ENCODE results near the gene MTMR4.

DNA sequence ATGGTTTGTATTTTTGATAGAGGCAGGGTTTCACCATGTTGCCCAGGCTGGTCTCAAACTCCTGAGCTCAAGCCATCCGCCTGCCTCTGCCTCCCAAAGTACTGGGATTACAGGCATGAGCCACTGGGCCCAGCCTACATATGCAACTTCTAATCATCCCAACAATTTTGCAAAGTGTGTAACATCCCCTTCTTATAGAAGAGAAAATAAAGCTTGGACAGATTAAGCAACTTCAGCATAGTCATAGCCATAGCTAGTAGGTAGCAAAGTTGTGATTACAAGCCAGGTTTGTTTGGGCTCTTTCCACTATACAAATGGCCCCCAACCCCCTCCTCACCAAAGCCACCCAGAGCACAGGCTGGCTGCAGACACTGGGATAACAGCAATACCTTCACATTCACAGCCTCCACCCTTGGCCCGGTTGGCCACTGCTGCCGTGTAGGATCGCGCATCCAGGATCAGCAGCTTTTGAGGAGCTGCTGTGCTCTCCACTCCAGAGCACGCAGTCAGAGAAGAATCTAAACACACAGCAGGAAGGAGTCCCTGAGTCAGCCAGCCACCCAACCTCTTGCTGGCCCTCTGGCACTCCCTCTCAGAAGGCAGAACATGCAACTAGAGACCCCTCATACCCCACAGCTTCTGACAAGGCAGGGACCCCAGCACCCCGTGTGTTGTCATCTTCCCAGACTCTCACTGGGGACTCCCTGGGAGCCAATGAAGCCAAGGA, 7.9 kb downstream of the MTMR4 start:
- TF ChIP-seq, protein P1, sequence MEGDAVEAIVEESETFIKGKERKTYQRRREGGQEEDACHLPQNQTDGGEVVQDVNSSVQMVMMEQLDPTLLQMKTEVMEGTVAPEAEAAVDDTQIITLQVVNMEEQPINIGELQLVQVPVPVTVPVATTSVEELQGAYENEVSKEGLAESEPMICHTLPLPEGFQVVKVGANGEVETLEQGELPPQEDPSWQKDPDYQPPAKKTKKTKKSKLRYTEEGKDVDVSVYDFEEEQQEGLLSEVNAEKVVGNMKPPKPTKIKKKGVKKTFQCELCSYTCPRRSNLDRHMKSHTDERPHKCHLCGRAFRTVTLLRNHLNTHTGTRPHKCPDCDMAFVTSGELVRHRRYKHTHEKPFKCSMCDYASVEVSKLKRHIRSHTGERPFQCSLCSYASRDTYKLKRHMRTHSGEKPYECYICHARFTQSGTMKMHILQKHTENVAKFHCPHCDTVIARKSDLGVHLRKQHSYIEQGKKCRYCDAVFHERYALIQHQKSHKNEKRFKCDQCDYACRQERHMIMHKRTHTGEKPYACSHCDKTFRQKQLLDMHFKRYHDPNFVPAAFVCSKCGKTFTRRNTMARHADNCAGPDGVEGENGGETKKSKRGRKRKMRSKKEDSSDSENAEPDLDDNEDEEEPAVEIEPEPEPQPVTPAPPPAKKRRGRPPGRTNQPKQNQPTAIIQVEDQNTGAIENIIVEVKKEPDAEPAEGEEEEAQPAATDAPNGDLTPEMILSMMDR (IDR thresholded peaks at IDR 0.05) = no peak
- TF ChIP-seq POLR2A (IDR thresholded peaks at IDR 0.05) (no peak), EP300 (IDR thresholded peaks at IDR 0.05) (no peak), POLR2AphosphoS5 (IDR thresholded peaks at IDR 0.05) (no peak)
